Osteoblast (primary cell): ENCODE data around the gene SRSF9. TPM values are rescaled to one million over a fixed set of nuclear protein-coding genes. Genes with fewer than 3 reads are reported as not detected.
A peak's percentile ranks its signal among the peaks of the same experiment; 100 is the strongest.
"Not testable (repeated sequence)": the region's sequence is repeated elsewhere in the genome, so short reads cannot be mapped to it uniquely, and the experiment has no call there.

Source experiments
- DNase-seq: peaks from one replicate; pipeline ENCODE4 v3.0.0; 2011; ENCODE audit warnings: low spot score, mixed read lengths; ENCODE audit not compliant: insufficient read length; ENCODE audit errors: missing footprints
- H2AFZ ChIP-seq: 2 replicates; pipeline ENCODE4 v1.6.0; 2011; ENCODE audit warnings: mild to moderate bottlenecking, low read length
- H3K27ac ChIP-seq: 2 replicates; pipeline ENCODE4 v1.5.1; 2011; ENCODE audit warnings: mild to moderate bottlenecking, low read depth, low read length, moderate library complexity
- H3K27me3 ChIP-seq: 2 replicates; pipeline ENCODE4 v1.6.0; 2012; ENCODE audit warnings: mild to moderate bottlenecking, control low read depth, inconsistent platforms, low read length, moderate library complexity; ENCODE audit not compliant: insufficient read depth
- H3K36me3 ChIP-seq: 2 replicates; pipeline ENCODE4 v1.5.1; 2011; ENCODE audit warnings: mild to moderate bottlenecking, low read length, control low read depth, moderate library complexity; ENCODE audit not compliant: insufficient read depth
- H3K4me1 ChIP-seq: 2 replicates; pipeline ENCODE4 v1.5.1; 2011; ENCODE audit warnings: mild to moderate bottlenecking, low read length, control low read depth, moderate library complexity; ENCODE audit not compliant: insufficient read depth
- H3K4me2 ChIP-seq: 2 replicates; pipeline ENCODE4 v1.6.0; 2011; ENCODE audit warnings: mild to moderate bottlenecking, low read length; ENCODE audit not compliant: insufficient read depth
- H3K4me3 ChIP-seq: fragments of 200-600 bp; sonication (generic); 3 replicates; pipeline ENCODE4 v1.5.1; 2012; ENCODE audit warnings: mild to moderate bottlenecking, low read length, inconsistent platforms; ENCODE audit not compliant: insufficient read depth
- H3K79me2 ChIP-seq: 2 replicates; pipeline ENCODE4 v1.6.0; 2012; ENCODE audit warnings: mild to moderate bottlenecking, low read length, control low read depth, inconsistent platforms; ENCODE audit not compliant: insufficient read depth
- H3K9me3 ChIP-seq: 2 replicates; pipeline ENCODE4 v1.5.1; 2011; ENCODE audit warnings: low read depth, low read length, control low read depth
- H4K20me1 ChIP-seq: 2 replicates; pipeline ENCODE4 v1.6.0; 2012; ENCODE audit warnings: mild to moderate bottlenecking, low read length, control low read depth; ENCODE audit not compliant: insufficient read depth
- CTCF ChIP-seq: IDR thresholded peaks from 2 replicates; pipeline ENCODE4 v1.5.1; 2011; ENCODE audit warnings: mild to moderate bottlenecking, low read depth, low read length, moderate library complexity; ENCODE audit errors: extremely low read depth
- total RNA-seq: library from RNA; depleted of rRNA; stranded (reverse); fragments of >200 nt; gene quantifications from 2 replicates; pipeline ENCODE4 v1.2.3, GENCODE V29; 2012

Gene SRSF9
- total RNA-seq, 1 donor: 107 TPM

GRCh38 chr12:120457133-120457532 lies 12.4 kb downstream of the SRSF9 start:
- Histone ChIP-seq H3K36me3 (peaks cover 64% of the 10 kb centered on the region), H3K79me2 (peaks cover 19% of the 10 kb centered on the region)
- no peak for DNase-seq

DNA sequence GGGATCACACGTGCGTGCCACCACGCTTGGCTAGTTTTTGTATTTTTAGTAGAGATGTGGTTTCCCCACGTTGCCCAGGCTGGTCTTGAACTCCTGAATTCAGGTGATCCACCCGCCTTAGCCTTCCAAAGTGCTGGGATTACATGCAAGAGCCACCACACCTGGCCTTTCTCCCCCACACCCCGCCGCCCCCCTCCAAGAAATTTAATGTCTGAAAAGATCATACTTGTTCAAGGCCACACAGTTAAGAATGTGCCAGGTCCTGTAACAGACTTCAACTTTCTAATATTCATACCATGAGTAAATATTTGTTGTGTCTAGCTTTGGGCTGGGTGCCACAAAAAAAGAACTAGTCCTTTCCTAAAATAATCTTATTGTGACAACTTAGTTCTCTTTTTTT lies 14.2 kb downstream of the SRSF9 start:
- Histone ChIP-seq H3K27ac (no peak overlapping the region), H3K4me3 (no peak overlapping the region), H3K4me2 (no peak overlapping the region), H3K4me1 (no peaks in the 10 kb centered on the region), H3K27me3 (no peaks in the 10 kb centered on the region), H2AFZ (no peak overlapping the region), H4K20me1 (peaks cover 17% of the 10 kb centered on the region), H3K79me2 (peaks cover 23% of the 10 kb centered on the region), H3K9me3 (no peaks in the 10 kb centered on the region), H3K36me3 (peaks cover 54% of the 10 kb centered on the region)
- DNase-seq: no peak
- no peak for TF ChIP-seq CTCF

More at GRCh38 chr12:120457133-120457532, 12.4 kb downstream of the SRSF9 start:
- H3K27ac ChIP-seq: no peak overlapping the region
- TF ChIP-seq CTCF: peak; percentile 32
- H3K4me3 ChIP-seq: no peak overlapping the region
- peaks cover 14% of the 10 kb centered on the region for H4K20me1 ChIP-seq
- H2AFZ ChIP-seq: no peak overlapping the region
- no peak overlapping the region for H3K4me2 ChIP-seq
- H3K9me3 ChIP-seq: no peaks in the 10 kb centered on the region
- H3K4me1 ChIP-seq: no peaks in the 10 kb centered on the region
- H3K27me3 ChIP-seq: no peaks in the 10 kb centered on the region

- Histone ChIP-seq H3K36me3 (peaks cover 47% of the 10 kb centered on the region), H3K9me3 (no peaks in the 10 kb centered on the region), H4K20me1 (peaks cover 17% of the 10 kb centered on the region), H3K4me2 (no peak overlapping the region), H2AFZ (no peak overlapping the region), H3K27me3 (no peaks in the 10 kb centered on the region), H3K4me1 (no peaks in the 10 kb centered on the region), H3K79me2 (peaks cover 31% of the 10 kb centered on the region), H3K27ac (no peak overlapping the region), H3K4me3 (no peak overlapping the region)
- peak; percentile 66 for TF ChIP-seq CTCF
- peak; percentile 80 for DNase-seq
These were observed 15.6 kb downstream of the SRSF9 start for GRCh38 chr12:120453977-120454376.

- no peak overlapping the region for H3K4me2 ChIP-seq
- H3K79me2 ChIP-seq: peaks cover 36% of the 10 kb centered on the region
- H3K27me3 ChIP-seq: no peaks in the 10 kb centered on the region
- peaks cover 40% of the 10 kb centered on the region for H3K36me3 ChIP-seq
- no peaks in the 10 kb centered on the region for H3K9me3 ChIP-seq
- H2AFZ ChIP-seq: no peak overlapping the region
- no peaks in the 10 kb centered on the region for H3K4me1 ChIP-seq
- no peak overlapping the region for H3K4me3 ChIP-seq
- peak; percentile 73 for DNase-seq
- peaks cover 17% of the 10 kb centered on the region for H4K20me1 ChIP-seq
- no peak for TF ChIP-seq CTCF
- H3K27ac ChIP-seq: no peak overlapping the region
These were observed 16.3 kb downstream of the SRSF9 start for GRCh38 chr12:120453060-120453750.

GRCh38 chr12:120452524-120452923 lies 17.0 kb downstream of the SRSF9 start:
- not testable (repeated sequence) for H3K9me3 ChIP-seq, H3K27ac ChIP-seq, H2AFZ ChIP-seq, H3K4me3 ChIP-seq, DNase-seq, H3K27me3 ChIP-seq, H3K4me1 ChIP-seq, H3K4me2 ChIP-seq
- Histone ChIP-seq H4K20me1 (peaks cover 20% of the 10 kb centered on the region), H3K36me3 (peaks cover 36% of the 10 kb centered on the region), H3K79me2 (peaks cover 43% of the 10 kb centered on the region)
